Astrocyte (in vitro differentiated cells and primary cell): ENCODE data around the gene CDYL. TPM values are rescaled to one million over a fixed set of nuclear protein-coding genes. Genes with fewer than 3 reads are reported as not detected.

Source experiments
- DNase-seq: peaks from one replicate; pipeline ENCODE4 v3.0.0-alpha.2; 2010; ENCODE audit warnings: low read depth
- FAIRE-seq: peaks from 2 replicates; lab custom pipeline; 2011; peaks lifted over from hg19 to GRCh38; lab: Jason Lieb, UNC
- H2AFZ ChIP-seq: 2 replicates; pipeline ENCODE4 v1.6.0; 2012; ENCODE audit warnings: low read depth, low read length, inconsistent platforms
- H3K27ac ChIP-seq: 2 replicates; pipeline ENCODE4 v1.5.1; 2011; ENCODE audit warnings: low read depth, low read length, inconsistent platforms
- H3K27me3 ChIP-seq: 2 replicates; pipeline ENCODE4 v1.6.0; 2011; ENCODE audit warnings: low read length, inconsistent platforms; ENCODE audit not compliant: insufficient read depth
- H3K36me3 ChIP-seq: 2 replicates; pipeline ENCODE4 v1.5.1; 2011; ENCODE audit warnings: low read length, inconsistent platforms; ENCODE audit not compliant: insufficient read depth
- H3K4me1 ChIP-seq: 2 replicates; pipeline ENCODE4 v1.5.1; 2011; ENCODE audit warnings: low read length, inconsistent platforms; ENCODE audit not compliant: insufficient read depth
- H3K4me2 ChIP-seq: 2 replicates; pipeline ENCODE4 v1.6.0; 2012; ENCODE audit warnings: low read length, inconsistent platforms
- H3K4me3 ChIP-seq: 2 replicates; pipeline ENCODE4 v1.5.1; 2011; ENCODE audit warnings: low read depth, mild to moderate bottlenecking, low read length, inconsistent platforms; ENCODE audit not compliant: insufficient read depth
- H3K79me2 ChIP-seq: 2 replicates; pipeline ENCODE4 v1.6.0; 2012; ENCODE audit warnings: mild to moderate bottlenecking, low read length, inconsistent platforms; ENCODE audit not compliant: insufficient read depth
- H3K9ac ChIP-seq: 2 replicates; pipeline ENCODE4 v1.6.0; 2012; ENCODE audit warnings: mild to moderate bottlenecking, low read length, inconsistent platforms
- H3K9me3 ChIP-seq: 2 replicates; pipeline ENCODE4 v1.5.1; 2012; ENCODE audit warnings: low read depth, mild to moderate bottlenecking, low read length, inconsistent platforms; ENCODE audit not compliant: insufficient read depth
- H4K20me1 ChIP-seq: 2 replicates; pipeline ENCODE4 v1.6.0; 2012; ENCODE audit warnings: low read length, inconsistent platforms; ENCODE audit not compliant: insufficient read depth
- H3K27ac Mint-ChIP-seq: one replicate; pipeline ENCODE4 v1.8.0; 2021; ENCODE audit warnings: mild to moderate bottlenecking, mixed read lengths; ENCODE audit not compliant: unreplicated experiment
- H3K27me3 Mint-ChIP-seq: one replicate; pipeline ENCODE4 v1.8.0; 2021; ENCODE audit warnings: low read depth, mixed read lengths; ENCODE audit not compliant: unreplicated experiment
- H3K36me3 Mint-ChIP-seq: one replicate; pipeline ENCODE4 v1.8.0; 2021; ENCODE audit warnings: low read depth, mixed read lengths; ENCODE audit not compliant: unreplicated experiment
- H3K4me1 Mint-ChIP-seq: one replicate; pipeline ENCODE4 v1.8.0; 2021; ENCODE audit warnings: low read depth, mixed read lengths; ENCODE audit not compliant: unreplicated experiment
- H3K4me3 Mint-ChIP-seq: one replicate; pipeline ENCODE4 v1.8.0; 2021; ENCODE audit warnings: mild to moderate bottlenecking, moderate library complexity, mixed read lengths; ENCODE audit not compliant: unreplicated experiment
- H3K9me3 Mint-ChIP-seq: one replicate; pipeline ENCODE4 v1.8.0; 2021; ENCODE audit warnings: mild to moderate bottlenecking, mixed read lengths; ENCODE audit not compliant: unreplicated experiment
- CTCF ChIP-seq: IDR thresholded peaks from 2 replicates; pipeline ENCODE4 v1.5.1; 2011; ENCODE audit warnings: low read depth, mild to moderate bottlenecking, inconsistent platforms, low read length, moderate library complexity; ENCODE audit not compliant: insufficient read depth
- EZH2 ChIP-seq: IDR thresholded peaks from 2 replicates; pipeline ENCODE4 v1.6.1; 2012; ENCODE audit warnings: mild to moderate bottlenecking, low read length, inconsistent platforms; ENCODE audit not compliant: insufficient read depth
- total RNA-seq: library from RNA; stranded (reverse); gene quantifications from 2 replicates; pipeline ENCODE4 v1.2.1, GENCODE V29; 2021

Gene CDYL
- total RNA-seq, 1 donor from 2014 or later: 87.1 TPM

- Histone ChIP-seq H2AFZ (no peak overlapping the region), H3K79me2 (peaks cover 26% of the 10 kb centered on the region), H3K9me3 (no peaks in the 10 kb centered on the region), H3K36me3 (peaks cover 4% of the 10 kb centered on the region), H4K20me1 (peaks cover 43% of the 10 kb centered on the region), H3K27ac (no peak overlapping the region), H3K27me3 (no peaks in the 10 kb centered on the region), H3K4me2 (no peak overlapping the region), H3K9ac (no peak overlapping the region), H3K4me3 (no peak overlapping the region), H3K4me1 (no peaks in the 10 kb centered on the region)
- Mint-ChIP-seq H3K4me1 (peaks cover 1% of the 10 kb centered on the region), H3K4me3 (peak overlapping the region; percentile 29), H3K36me3 (peaks cover 18% of the 10 kb centered on the region), H3K9me3 (no peaks in the 10 kb centered on the region), H3K27ac (no peak overlapping the region), H3K27me3 (no peaks in the 10 kb centered on the region)
- FAIRE-seq: no peak
- no peak for DNase-seq
- TF ChIP-seq CTCF (no peak), EZH2 (no peak)
Measured at GRCh38 chr6:4894049-4894448, 117.8 kb downstream of the CDYL start.

- Mint-ChIP-seq H3K36me3 (peaks cover 27% of the 10 kb centered on the region), H3K4me1 (peaks cover 1% of the 10 kb centered on the region), H3K27ac (no peak overlapping the region), H3K27me3 (no peaks in the 10 kb centered on the region), H3K4me3 (no peak overlapping the region), H3K9me3 (peaks cover 3% of the 10 kb centered on the region)
- no peak for FAIRE-seq
- no peak for TF ChIP-seq EZH2
- TF ChIP-seq CTCF: no peak
- Histone ChIP-seq H3K27ac (no peak overlapping the region), H3K79me2 (peaks cover 9% of the 10 kb centered on the region), H3K9me3 (no peaks in the 10 kb centered on the region), H3K9ac (no peak overlapping the region), H3K4me3 (no peak overlapping the region), H3K27me3 (no peaks in the 10 kb centered on the region), H2AFZ (no peak overlapping the region), H4K20me1 (peaks cover 26% of the 10 kb centered on the region), H3K36me3 (peaks cover 4% of the 10 kb centered on the region), H3K4me1 (no peaks in the 10 kb centered on the region), H3K4me2 (no peak overlapping the region)
- DNase-seq: no peak
Measured at GRCh38 chr6:4895971-4896370, 119.8 kb downstream of the CDYL start.

GRCh38 chr6:4896401-4896800, 120.2 kb downstream of the CDYL start:
- Mint-ChIP-seq H3K27ac (no peak overlapping the region), H3K36me3 (peaks cover 27% of the 10 kb centered on the region), H3K4me1 (peaks cover 1% of the 10 kb centered on the region), H3K4me3 (no peak overlapping the region), H3K27me3 (no peaks in the 10 kb centered on the region), H3K9me3 (peaks cover 3% of the 10 kb centered on the region)
- H2AFZ ChIP-seq: no peak overlapping the region
- no peaks in the 10 kb centered on the region for H3K27me3 ChIP-seq
- H3K4me3 ChIP-seq: no peak overlapping the region
- peaks cover 22% of the 10 kb centered on the region for H4K20me1 ChIP-seq
- no peaks in the 10 kb centered on the region for H3K9me3 ChIP-seq
- FAIRE-seq: no peak
- no peak for DNase-seq
- no peak overlapping the region for H3K9ac ChIP-seq
- H3K79me2 ChIP-seq: peaks cover 4% of the 10 kb centered on the region
- H3K4me2 ChIP-seq: no peak overlapping the region
- no peaks in the 10 kb centered on the region for H3K4me1 ChIP-seq
- H3K36me3 ChIP-seq: peaks cover 4% of the 10 kb centered on the region
- H3K27ac ChIP-seq: no peak overlapping the region
- TF ChIP-seq CTCF (no peak), EZH2 (no peak)
